GM12873 (cell line): ENCODE measurements around the gene EYS.

Experiments used
- TF ChIP-seq, protein P1 (sequence below): IDR thresholded peaks from 2 replicates; pipeline ENCODE4 v1.5.1; 2012; ENCODE audit warnings: low read depth, mild to moderate bottlenecking, moderate library complexity, low read length, control low read depth; ENCODE audit not compliant: insufficient read depth; ENCODE audit errors: missing control alignments

The EYS gene

DNA sequence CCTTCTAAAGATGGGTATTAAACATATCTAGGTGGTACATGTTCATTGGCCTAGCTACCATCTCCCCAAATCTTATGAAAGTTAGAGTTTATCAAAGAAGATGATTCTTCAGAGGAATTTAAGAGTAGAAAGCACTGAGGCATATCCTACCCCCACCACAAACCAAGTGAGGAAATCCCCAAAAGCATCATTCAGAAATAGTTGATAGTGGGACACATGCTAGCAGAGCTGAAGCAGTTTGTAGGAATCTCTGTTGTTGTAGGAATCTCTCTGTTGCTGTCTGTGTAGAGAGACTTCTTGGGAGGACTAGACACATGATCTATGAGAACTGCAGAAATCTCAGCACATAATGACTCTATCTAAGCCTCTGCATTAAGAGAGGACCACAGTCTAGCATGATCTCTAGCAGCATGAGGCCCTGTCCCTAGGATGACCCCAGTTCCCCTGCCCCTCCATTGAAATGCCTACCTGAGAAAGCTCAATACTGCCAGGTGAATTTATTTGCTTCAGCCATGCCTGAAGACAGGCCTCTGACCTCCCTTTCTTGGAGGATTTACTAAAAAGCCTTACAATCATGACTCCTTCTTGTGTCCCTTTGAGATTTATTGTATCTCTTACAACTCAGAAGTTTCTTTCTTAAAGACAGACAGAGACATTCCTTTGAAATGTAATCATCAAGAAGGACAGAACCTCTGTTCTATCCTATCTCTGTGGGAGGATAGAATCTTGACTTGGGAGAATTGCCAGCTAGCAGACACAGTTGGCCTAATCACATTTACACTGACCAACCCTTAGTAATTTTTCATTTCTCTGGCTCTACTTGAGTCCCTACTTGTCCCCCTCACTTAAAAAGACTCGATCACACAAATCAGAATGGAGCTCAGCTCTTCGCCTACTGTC is 1489.1 kb downstream of the EYS start:
- TF ChIP-seq, protein P1, sequence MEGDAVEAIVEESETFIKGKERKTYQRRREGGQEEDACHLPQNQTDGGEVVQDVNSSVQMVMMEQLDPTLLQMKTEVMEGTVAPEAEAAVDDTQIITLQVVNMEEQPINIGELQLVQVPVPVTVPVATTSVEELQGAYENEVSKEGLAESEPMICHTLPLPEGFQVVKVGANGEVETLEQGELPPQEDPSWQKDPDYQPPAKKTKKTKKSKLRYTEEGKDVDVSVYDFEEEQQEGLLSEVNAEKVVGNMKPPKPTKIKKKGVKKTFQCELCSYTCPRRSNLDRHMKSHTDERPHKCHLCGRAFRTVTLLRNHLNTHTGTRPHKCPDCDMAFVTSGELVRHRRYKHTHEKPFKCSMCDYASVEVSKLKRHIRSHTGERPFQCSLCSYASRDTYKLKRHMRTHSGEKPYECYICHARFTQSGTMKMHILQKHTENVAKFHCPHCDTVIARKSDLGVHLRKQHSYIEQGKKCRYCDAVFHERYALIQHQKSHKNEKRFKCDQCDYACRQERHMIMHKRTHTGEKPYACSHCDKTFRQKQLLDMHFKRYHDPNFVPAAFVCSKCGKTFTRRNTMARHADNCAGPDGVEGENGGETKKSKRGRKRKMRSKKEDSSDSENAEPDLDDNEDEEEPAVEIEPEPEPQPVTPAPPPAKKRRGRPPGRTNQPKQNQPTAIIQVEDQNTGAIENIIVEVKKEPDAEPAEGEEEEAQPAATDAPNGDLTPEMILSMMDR = no peak

DNA sequence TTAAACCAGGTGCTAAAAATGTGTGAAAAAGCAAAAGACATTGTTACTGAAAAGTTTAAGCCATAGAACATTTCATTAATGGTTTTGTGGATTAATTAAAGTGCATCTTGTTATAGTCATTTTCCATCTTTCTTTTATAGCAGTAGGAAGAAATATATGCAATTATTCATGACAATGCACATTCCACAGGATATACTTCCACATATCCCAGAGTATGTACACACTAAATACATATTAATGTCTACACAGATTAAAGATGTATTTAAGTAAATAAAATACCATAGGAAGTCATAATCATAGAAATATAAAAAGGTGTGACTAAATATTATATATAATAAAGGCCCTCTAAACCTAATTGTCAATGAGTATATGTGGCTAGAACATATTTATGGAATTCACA is 1492.7 kb downstream of the EYS start:
- TF ChIP-seq, protein P1 = no peak

DNA sequence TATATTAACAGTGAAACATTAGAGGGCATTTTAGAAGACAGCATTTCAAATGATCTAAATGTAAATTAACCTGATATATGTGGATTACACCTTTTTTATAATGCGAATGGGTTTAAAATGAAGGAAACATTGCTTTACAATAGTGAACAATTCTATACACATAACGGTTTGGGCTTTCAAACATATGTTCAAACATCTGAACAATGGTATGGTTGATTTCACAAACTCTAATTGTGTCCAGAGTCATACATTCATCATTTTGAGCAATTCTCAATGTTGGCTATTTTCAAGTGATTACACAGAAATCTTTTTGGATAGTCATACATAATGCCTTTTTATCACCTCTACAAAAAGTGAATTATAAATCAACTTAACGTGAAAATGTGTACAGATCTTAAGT is 1493.3 kb downstream of the EYS start:
- TF ChIP-seq, protein P1 = no peak

- TF ChIP-seq, protein P1 = no peak
These were observed 1509.8 kb downstream of the EYS start for GRCh38 chr6:64197246-64197645.

GRCh38 chr6:64186592-64186991 is 1520.4 kb downstream of the EYS start:
- TF ChIP-seq, protein P1 = no peak

- TF ChIP-seq, protein P1 = no peak
These were observed 1521.4 kb downstream of the EYS start for GRCh38 chr6:64185621-64186020.

GRCh38 chr6:64175296-64175695 is 1531.7 kb downstream of the EYS start:
- TF ChIP-seq, protein P1 = no peak
